Cardiac muscle cell (in vitro differentiated cells and primary cell): ENCODE results near the gene POLDIP2. TPM values are rescaled to one million over a fixed set of nuclear protein-coding genes. Genes with fewer than 3 reads are reported as not detected.

Experiments used
- DNase-seq, 2 donors: peaks; one replicate each; pipeline versions ENCODE4 v3.0.0 to v3.0.0-alpha.2; 2010 to 2017; ENCODE audit warnings: low read depth in 1 of 2, low spot score in 1 of 2
- H3K27ac ChIP-seq: fragments of 200-600 bp; sonication (generic); 2 replicates; pipeline ENCODE4 v1.5.1; 2016
- H3K27me3 ChIP-seq: fragments of 200-600 bp; sonication (generic); 2 replicates; pipeline ENCODE4 v1.6.0; 2016; ENCODE audit warnings: control low read depth
- H3K36me3 ChIP-seq: fragments of 200-600 bp; sonication (generic); 2 replicates; pipeline ENCODE4 v1.5.1; 2016; ENCODE audit warnings: control low read depth
- H3K4me1 ChIP-seq: fragments of 200-600 bp; sonication (generic); 2 replicates; pipeline ENCODE4 v1.8.1; 2017; ENCODE audit warnings: low read depth, mild to moderate bottlenecking, mixed run types
- H3K4me3 ChIP-seq: fragments of 200-600 bp; sonication (generic); 2 replicates; pipeline ENCODE4 v1.5.1; 2016; ENCODE audit warnings: mild to moderate bottlenecking
- H3K9me3 ChIP-seq: fragments of 200-600 bp; sonication (generic); 2 replicates; pipeline ENCODE4 v1.5.1; 2017; ENCODE audit warnings: low read depth, mild to moderate bottlenecking, control low read depth
- polyA plus RNA-seq: library from polyadenylated mRNA; unstranded; fragments of >200 nt; fragmentation: Nextera tagmentation; extraction: Ambion mirVana; gene quantifications from 2 replicates; pipeline ENCODE4 v1.2.1, GENCODE V29; 2016
- total RNA-seq: library from RNA; depleted of rRNA; stranded (reverse); fragments of >200 nt; gene quantifications from 2 replicates; pipeline ENCODE4 v1.2.3, GENCODE V29; 2016
- TF ChIP-seq, protein P1 (sequence below): IDR thresholded peaks from 2 replicates; pipeline ENCODE4 v1.5.1; 2012; ENCODE audit warnings: low read depth, mild to moderate bottlenecking, low read length

Gene POLDIP2
- total and polyA plus RNA-seq, 2 experiments from 2014 or later: 124 to 147 TPM

DNA sequence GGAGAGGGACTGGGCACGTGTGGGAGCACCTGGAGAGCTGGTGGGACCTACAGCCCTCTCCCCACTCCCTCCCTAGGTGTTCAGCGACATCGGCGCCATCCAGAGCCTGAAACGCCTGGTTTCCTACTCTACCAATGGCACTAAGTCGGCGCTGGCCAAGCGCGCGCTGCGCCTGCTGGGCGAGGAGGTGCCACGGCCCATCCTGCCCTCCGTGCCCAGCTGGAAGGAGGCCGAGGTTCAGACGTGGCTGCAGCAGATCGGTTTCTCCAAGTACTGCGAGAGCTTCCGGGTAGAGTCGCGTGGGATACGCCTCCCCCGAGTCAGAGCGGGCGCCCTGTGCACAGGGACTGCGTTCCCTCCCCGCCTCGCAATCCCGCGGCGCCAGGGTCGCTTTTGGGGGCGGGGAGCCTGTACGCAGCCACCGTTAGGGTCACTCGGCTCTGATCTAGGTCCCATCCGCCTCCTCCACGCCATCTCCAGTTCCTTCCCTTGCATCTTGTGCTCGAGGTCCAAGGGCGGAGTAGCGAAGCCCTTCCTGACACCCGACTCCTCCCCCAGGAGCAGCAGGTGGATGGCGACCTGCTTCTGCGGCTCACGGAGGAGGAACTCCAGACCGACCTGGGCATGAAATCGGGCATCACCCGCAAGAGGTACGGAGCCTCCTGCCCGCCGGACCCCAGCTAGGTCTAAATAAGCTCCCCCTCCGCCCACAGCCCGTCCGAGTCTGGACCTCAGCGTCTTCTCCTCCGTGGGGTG, 27.1 kb upstream of the POLDIP2 start:
- H3K27ac ChIP-seq: no peak overlapping the region
- TF ChIP-seq, protein P1, sequence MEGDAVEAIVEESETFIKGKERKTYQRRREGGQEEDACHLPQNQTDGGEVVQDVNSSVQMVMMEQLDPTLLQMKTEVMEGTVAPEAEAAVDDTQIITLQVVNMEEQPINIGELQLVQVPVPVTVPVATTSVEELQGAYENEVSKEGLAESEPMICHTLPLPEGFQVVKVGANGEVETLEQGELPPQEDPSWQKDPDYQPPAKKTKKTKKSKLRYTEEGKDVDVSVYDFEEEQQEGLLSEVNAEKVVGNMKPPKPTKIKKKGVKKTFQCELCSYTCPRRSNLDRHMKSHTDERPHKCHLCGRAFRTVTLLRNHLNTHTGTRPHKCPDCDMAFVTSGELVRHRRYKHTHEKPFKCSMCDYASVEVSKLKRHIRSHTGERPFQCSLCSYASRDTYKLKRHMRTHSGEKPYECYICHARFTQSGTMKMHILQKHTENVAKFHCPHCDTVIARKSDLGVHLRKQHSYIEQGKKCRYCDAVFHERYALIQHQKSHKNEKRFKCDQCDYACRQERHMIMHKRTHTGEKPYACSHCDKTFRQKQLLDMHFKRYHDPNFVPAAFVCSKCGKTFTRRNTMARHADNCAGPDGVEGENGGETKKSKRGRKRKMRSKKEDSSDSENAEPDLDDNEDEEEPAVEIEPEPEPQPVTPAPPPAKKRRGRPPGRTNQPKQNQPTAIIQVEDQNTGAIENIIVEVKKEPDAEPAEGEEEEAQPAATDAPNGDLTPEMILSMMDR: no peak
- H3K4me1 ChIP-seq: no peaks in the 10 kb centered on the region
- DNase-seq: peak in 1 of 2 donors; percentile 48
- no peaks in the 10 kb centered on the region for H3K36me3 ChIP-seq
- no peaks in the 10 kb centered on the region for H3K9me3 ChIP-seq
- peaks cover 75% of the 10 kb centered on the region for H3K27me3 ChIP-seq
- H3K4me3 ChIP-seq: peak overlapping the region; percentile 23

DNA sequence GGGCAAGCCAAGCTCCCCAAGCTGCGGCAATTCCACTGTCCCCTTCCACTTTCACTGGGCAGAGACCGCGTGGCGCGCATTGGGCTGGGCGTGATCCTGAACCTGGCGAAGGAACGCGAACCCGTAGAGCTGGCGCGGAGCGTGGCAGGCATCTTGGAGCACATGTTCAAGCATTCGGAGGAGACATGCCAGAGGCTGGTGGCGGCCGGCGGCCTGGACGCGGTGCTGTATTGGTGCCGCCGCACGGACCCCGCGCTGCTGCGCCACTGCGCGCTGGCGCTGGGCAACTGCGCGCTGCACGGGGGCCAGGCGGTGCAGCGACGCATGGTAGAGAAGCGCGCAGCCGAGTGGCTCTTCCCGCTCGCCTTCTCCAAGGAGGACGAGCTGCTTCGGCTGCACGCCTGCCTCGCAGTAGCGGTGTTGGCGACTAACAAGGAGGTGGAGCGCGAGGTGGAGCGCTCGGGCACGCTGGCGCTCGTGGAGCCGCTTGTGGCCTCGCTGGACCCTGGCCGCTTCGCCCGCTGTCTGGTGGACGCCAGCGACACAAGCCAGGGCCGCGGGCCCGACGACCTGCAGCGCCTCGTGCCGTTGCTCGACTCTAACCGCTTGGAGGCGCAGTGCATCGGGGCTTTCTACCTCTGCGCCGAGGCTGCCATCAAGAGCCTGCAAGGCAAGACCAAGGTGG, 24.0 kb upstream of the POLDIP2 start:
- peak; percentile 34 to 74 for DNase-seq
- Histone ChIP-seq H3K4me3 (peak overlapping the region; percentile 2), H3K9me3 (no peaks in the 10 kb centered on the region), H3K4me1 (no peaks in the 10 kb centered on the region), H3K27ac (no peak overlapping the region), H3K27me3 (peaks cover 70% of the 10 kb centered on the region), H3K36me3 (no peaks in the 10 kb centered on the region)
- TF ChIP-seq, protein P1: peak; percentile 46

DNA sequence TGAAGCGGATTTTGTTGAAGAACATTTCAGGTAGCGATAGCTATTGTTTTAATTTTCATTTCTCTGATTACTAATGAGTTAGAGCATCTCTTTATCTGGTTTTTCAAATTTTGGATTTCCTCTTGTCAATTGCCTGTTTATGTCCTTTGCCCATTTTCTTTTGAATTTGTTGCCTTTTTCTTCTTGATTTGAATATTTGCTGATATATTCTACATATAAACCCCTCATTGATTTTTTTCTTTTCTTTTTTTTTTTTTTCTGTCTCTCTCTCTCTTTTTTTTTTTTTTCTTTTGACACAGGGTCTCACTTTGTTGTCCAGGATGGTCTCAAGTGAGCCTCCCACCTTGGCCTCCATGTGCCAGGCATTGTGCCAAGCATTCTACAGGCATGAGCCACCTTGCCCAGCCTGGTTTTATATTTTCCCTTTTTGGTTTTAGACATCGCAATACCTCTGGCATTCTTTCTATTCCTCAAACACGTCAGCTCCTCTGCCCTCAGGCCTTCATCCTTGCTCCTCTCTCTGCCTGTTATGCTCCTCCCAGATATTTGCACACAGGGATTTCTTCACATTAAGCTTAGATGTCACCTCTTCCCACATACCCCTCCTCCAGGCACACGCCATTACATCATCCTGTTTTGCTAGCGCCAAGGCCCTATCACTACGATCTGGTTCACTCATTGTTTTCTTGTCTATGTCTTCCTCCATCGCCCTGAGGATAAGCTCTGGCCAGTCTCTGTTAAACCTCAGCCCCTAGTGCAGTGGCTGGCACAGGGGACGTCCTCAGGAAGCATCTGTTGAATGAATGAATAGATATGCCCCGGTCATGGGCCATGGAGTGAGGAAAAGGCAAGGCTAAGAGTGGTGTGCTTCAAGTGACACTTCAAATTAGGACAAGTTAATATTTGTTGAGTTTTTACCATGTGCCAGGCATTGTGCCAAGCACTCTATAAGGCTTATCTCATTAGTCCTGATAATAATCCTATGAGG, 22.8 kb upstream of the POLDIP2 start:
- peaks cover 59% of the 10 kb centered on the region for H3K27me3 ChIP-seq
- no peaks in the 10 kb centered on the region for H3K9me3 ChIP-seq
- no peak overlapping the region for H3K4me3 ChIP-seq
- no peak overlapping the region for H3K27ac ChIP-seq
- TF ChIP-seq, protein P1: no peak
- H3K36me3 ChIP-seq: no peaks in the 10 kb centered on the region
- peak in 1 of 2 donors; percentile 88 for DNase-seq
- H3K4me1 ChIP-seq: no peaks in the 10 kb centered on the region

DNA sequence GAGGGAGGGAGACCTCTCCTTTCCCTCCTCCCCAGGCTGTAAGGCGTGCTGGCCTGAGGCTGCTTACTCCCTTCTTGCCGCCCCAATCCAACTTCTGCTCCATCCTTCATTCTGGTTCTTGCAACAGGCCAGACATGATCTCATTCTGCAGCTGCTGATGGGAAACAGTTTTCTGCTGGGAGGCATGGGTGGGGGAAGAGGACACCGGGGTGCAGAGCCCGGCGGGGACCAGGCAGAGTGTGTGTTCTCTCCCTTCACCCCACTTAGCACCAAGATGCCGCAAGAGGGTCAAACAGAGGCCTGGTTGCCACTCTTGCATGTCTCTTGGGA, 15.6 kb upstream of the POLDIP2 start:
- H3K27ac ChIP-seq: no peak overlapping the region
- peaks cover 12% of the 10 kb centered on the region for H3K4me1 ChIP-seq
- TF ChIP-seq, protein P1: no peak
- no peak for DNase-seq
- H3K36me3 ChIP-seq: no peaks in the 10 kb centered on the region
- H3K4me3 ChIP-seq: no peak overlapping the region
- H3K9me3 ChIP-seq: no peaks in the 10 kb centered on the region
- peaks cover 16% of the 10 kb centered on the region for H3K27me3 ChIP-seq

DNA sequence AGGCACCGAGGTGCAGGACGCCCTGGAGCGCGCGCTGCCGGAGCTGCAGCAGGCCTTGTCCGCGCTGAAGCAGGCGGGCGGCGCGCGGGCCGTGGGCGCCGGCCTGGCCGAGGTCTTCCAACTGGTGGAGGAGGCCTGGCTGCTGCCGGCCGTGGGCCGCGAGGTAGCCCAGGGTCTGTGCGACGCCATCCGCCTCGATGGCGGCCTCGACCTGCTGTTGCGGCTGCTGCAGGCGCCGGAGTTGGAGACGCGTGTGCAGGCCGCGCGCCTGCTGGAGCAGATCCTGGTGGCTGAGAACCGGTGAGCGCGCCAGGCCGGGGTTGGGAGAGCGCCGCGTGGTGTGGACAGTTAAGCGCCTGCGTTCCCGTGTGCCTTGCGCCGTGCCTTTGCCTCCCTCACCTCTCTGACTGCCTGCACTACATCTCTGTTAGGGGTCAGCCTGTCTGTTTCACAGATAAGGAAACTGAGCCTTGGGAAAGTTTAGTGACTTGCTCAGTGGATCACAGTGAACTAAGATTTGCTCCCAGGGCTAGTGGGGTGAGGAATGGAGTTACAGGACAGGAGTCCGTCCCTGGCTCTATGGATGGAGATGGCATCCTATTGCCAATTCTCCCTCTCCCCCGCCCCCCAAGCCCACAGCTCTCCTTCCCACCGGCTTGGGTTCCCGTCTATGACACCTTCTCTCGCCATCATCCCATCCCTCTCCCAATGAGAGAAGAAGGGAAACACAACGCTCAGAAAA, 15.0 kb upstream of the POLDIP2 start:
- TF ChIP-seq, protein P1: no peak
- Histone ChIP-seq H3K4me1 (peaks cover 12% of the 10 kb centered on the region), H3K27me3 (peaks cover 16% of the 10 kb centered on the region), H3K27ac (no peak overlapping the region), H3K36me3 (no peaks in the 10 kb centered on the region), H3K9me3 (no peaks in the 10 kb centered on the region), H3K4me3 (peak overlapping the region; percentile 22)
- peak in 1 of 2 donors; percentile 49 for DNase-seq
